IMR-90 (cell line): ENCODE results near the gene C1QL2. TPM values are rescaled to one million over a fixed set of nuclear protein-coding genes. Genes with fewer than 3 reads are reported as not detected.

Experiments used
- ATAC-seq: fragments of 200-7000 bp; cut with Tn5 transposase; 2 replicates; pipeline ENCODE4 v1.9.1; 2020; ENCODE audit warnings: low read depth, mild to moderate bottlenecking, moderate library complexity
- BruUV-seq: library from RNA; stranded (reverse); fragments of 400-500 nt; replicated peaks from 2 replicates; lab custom pipeline; 2021; lab: Mats Ljungman, UMichigan
- CTCF ChIA-PET: fragments of 300-600 bp; formaldehyde crosslinking; extraction: SDS; loops from one replicate; lab custom pipeline; 2021; ENCODE audit warnings: antibody characterized with exemption; lab: Yijun Ruan, JAX
- POLR2A ChIA-PET: fragments of 300-600 bp; sonication (Branson Sonifier 250); formaldehyde crosslinking; loops from one replicate; lab custom pipeline; 2022; ENCODE audit warnings: antibody characterized with exemption; ENCODE audit not compliant: unreplicated experiment; lab: Charles Lee
- DNase-seq: peaks from one replicate; pipeline ENCODE4 v3.0.0; 2013
- H2AFZ ChIP-seq: replicated peaks from 2 replicates; pipeline ENCODE3; 2013; ENCODE audit warnings: low read length, mild to moderate bottlenecking; ENCODE audit not compliant: poor library complexity
- H2AK5ac ChIP-seq: 2 replicates; pipeline ENCODE4 v1.6.1; 2013; ENCODE audit warnings: low read depth, low read length, inconsistent platforms
- H2AK9ac ChIP-seq: replicated peaks from 2 replicates; pipeline ENCODE3; 2013; ENCODE audit warnings: mild to moderate bottlenecking, low read depth, low read length, moderate library complexity; ENCODE audit not compliant: poor library complexity
- H2BK120ac ChIP-seq: 2 replicates; pipeline ENCODE4 v1.6.1; 2013; ENCODE audit warnings: low read depth, low read length, inconsistent platforms
- H2BK15ac ChIP-seq: 3 replicates; pipeline ENCODE4 v1.6.1; 2013; ENCODE audit warnings: low read depth, low read length, inconsistent platforms
- H2BK20ac ChIP-seq: 2 replicates; pipeline ENCODE4 v1.6.1; 2013; ENCODE audit warnings: low read depth, mild to moderate bottlenecking, inconsistent platforms, low read length, moderate library complexity
- H2BK5ac ChIP-seq: 2 replicates; pipeline ENCODE4 v1.6.1; 2013; ENCODE audit warnings: mild to moderate bottlenecking, low read depth, low read length, inconsistent platforms; ENCODE audit not compliant: poor library complexity, severe bottlenecking
- H3K14ac ChIP-seq: replicated peaks from 2 replicates; pipeline ENCODE4 v1.6.1; 2013; ENCODE audit warnings: low read depth, low read length, inconsistent platforms
- H3K18ac ChIP-seq: 2 replicates; pipeline ENCODE4 v1.6.1; 2013; ENCODE audit warnings: low read depth, low read length, control low read depth
- H3K23ac ChIP-seq: 2 replicates; pipeline ENCODE4 v1.6.1; 2013; ENCODE audit warnings: low read depth, low read length, inconsistent platforms
- H3K27ac ChIP-seq: 2 replicates; pipeline ENCODE4 v1.5.1; 2013; ENCODE audit warnings: mild to moderate bottlenecking, control low read depth, low read length; ENCODE audit not compliant: insufficient read depth
- H3K27me3 ChIP-seq: 2 replicates; pipeline ENCODE4 v1.6.1; 2013; ENCODE audit warnings: low read length; ENCODE audit not compliant: control insufficient read depth, insufficient read depth
- H3K36me3 ChIP-seq: 2 replicates; pipeline ENCODE4 v1.6.1; 2013; ENCODE audit warnings: low read length, mixed read lengths; ENCODE audit not compliant: control insufficient read depth, insufficient read depth
- H3K4ac ChIP-seq: 2 replicates; pipeline ENCODE4 v1.6.1; 2013; ENCODE audit warnings: low read depth, low read length, inconsistent platforms
- H3K4me1 ChIP-seq: 2 replicates; pipeline ENCODE4 v1.6.1; 2013; ENCODE audit warnings: low read length, mixed read lengths; ENCODE audit not compliant: control insufficient read depth, insufficient read depth
- H3K4me2 ChIP-seq: 2 replicates; pipeline ENCODE4 v1.6.1; 2013; ENCODE audit warnings: low read depth, mild to moderate bottlenecking, control low read depth, low read length, moderate library complexity
- H3K4me3 ChIP-seq: 2 replicates; pipeline ENCODE4 v1.5.1; 2013; ENCODE audit warnings: low read depth, mild to moderate bottlenecking, control low read depth, low read length, moderate library complexity; ENCODE audit not compliant: insufficient read depth
- H3K56ac ChIP-seq: 2 replicates; pipeline ENCODE4 v1.6.1; 2013; ENCODE audit warnings: low read length, inconsistent platforms; ENCODE audit not compliant: insufficient read depth; ENCODE audit errors: extremely low read depth
- H3K79me1 ChIP-seq, 2 experiments: 2 replicates each; pipeline ENCODE4 v1.6.1; 2013; ENCODE audit warnings: low read length in 2 of 2, inconsistent platforms in 1 of 2, low read depth in 1 of 2
- H3K9ac ChIP-seq: 2 replicates; pipeline ENCODE4 v1.6.1; 2013; ENCODE audit warnings: low read depth, low read length, control low read depth
- H3K9me1 ChIP-seq: 2 replicates; pipeline ENCODE4 v1.6.1; 2013; ENCODE audit warnings: low read length, inconsistent platforms; ENCODE audit not compliant: insufficient read depth
- H3K9me3 ChIP-seq: 2 replicates; pipeline ENCODE4 v1.6.1; 2013; ENCODE audit warnings: low read length; ENCODE audit not compliant: control insufficient read depth, insufficient read depth
- H4K20me1 ChIP-seq: 2 replicates; pipeline ENCODE4 v1.6.1; 2013; ENCODE audit warnings: low read length, inconsistent platforms; ENCODE audit not compliant: insufficient read depth
- H4K5ac ChIP-seq: 2 replicates; pipeline ENCODE4 v1.6.1; 2013; ENCODE audit warnings: mild to moderate bottlenecking, low read depth, low read length, control low read depth
- H4K8ac ChIP-seq, 2 experiments: 2 replicates each; pipeline ENCODE4 v1.6.1; 2013; ENCODE audit warnings: low read depth in 2 of 2, low read length in 2 of 2, control low read depth in 1 of 2, inconsistent platforms in 1 of 2
- H4K91ac ChIP-seq: 2 replicates; pipeline ENCODE4 v1.6.1; 2013; ENCODE audit warnings: low read depth, low read length, inconsistent platforms; ENCODE audit not compliant: insufficient read depth
- BHLHE40 ChIP-seq: fragments of 150-350 bp; IDR thresholded peaks from 2 replicates; pipeline ENCODE4 v1.6.1; 2016; ENCODE audit warnings: mild to moderate bottlenecking, low read depth, low read length
- CEBPB ChIP-seq: IDR thresholded peaks from 2 replicates; pipeline ENCODE4 v1.6.1; 2012; ENCODE audit warnings: low read depth, low read length, improper control_type of control experiment
- CHD1 ChIP-seq: IDR thresholded peaks from 2 replicates; pipeline ENCODE4 v1.6.1; 2012; ENCODE audit warnings: low read depth, low read length, improper control_type of control experiment
- CTCF ChIP-seq: conservative IDR thresholded peaks from 2 replicates; pipeline ENCODE4 v1.5.1; 2012; ENCODE audit warnings: mild to moderate bottlenecking, low read depth, low read length, improper control_type of control experiment
- ELK1 ChIP-seq: fragments of 150-350 bp; IDR thresholded peaks from 2 replicates; pipeline ENCODE4 v1.6.1; 2016; ENCODE audit warnings: low read depth, mild to moderate bottlenecking, low read length, moderate library complexity, borderline replicate concordance
- FOS ChIP-seq: fragments of 150-350 bp; IDR thresholded peaks from 2 replicates; pipeline ENCODE4 v1.6.1; 2016; ENCODE audit warnings: low read depth, low read length
- MAFK ChIP-seq: IDR thresholded peaks from 2 replicates; pipeline ENCODE4 v1.6.1; 2012; ENCODE audit warnings: low read depth, low read length, improper control_type of control experiment
- MAZ ChIP-seq: IDR thresholded peaks from 2 replicates; pipeline ENCODE4 v1.6.1; 2012; ENCODE audit warnings: low read depth, mild to moderate bottlenecking, low read length, improper control_type of control experiment, moderate library complexity, borderline replicate concordance
- MXI1 ChIP-seq: IDR thresholded peaks from 2 replicates; pipeline ENCODE4 v1.6.1; 2012; ENCODE audit warnings: low read depth, mild to moderate bottlenecking, low read length, moderate library complexity, borderline replicate concordance
- NFE2L2 ChIP-seq: fragments of 150-350 bp; IDR thresholded peaks from 2 replicates; pipeline ENCODE4 v1.6.1; 2016; ENCODE audit warnings: low read depth, mild to moderate bottlenecking, low read length
- POLR2A ChIP-seq: IDR thresholded peaks from 2 replicates; pipeline ENCODE4 v1.6.1; 2012; ENCODE audit warnings: mild to moderate bottlenecking, low read depth, low read length
- RAD21 ChIP-seq: IDR thresholded peaks from 2 replicates; pipeline ENCODE4 v1.6.1; 2012; ENCODE audit warnings: low read length, improper control_type of control experiment
- RCOR1 ChIP-seq: IDR thresholded peaks from 2 replicates; pipeline ENCODE4 v1.6.1; 2012; ENCODE audit warnings: mild to moderate bottlenecking, low read length, improper control_type of control experiment; ENCODE audit not compliant: insufficient replicate concordance
- RFX5 ChIP-seq: IDR thresholded peaks from 2 replicates; pipeline ENCODE4 v1.8.0; 2012; ENCODE audit warnings: low read depth, mild to moderate bottlenecking, low read length, moderate library complexity
- SMC3 ChIP-seq: fragments of 150-350 bp; IDR thresholded peaks from 2 replicates; pipeline ENCODE4 v1.6.1; 2016; ENCODE audit warnings: low read depth, mild to moderate bottlenecking, antibody characterized with exemption, low read length, moderate library complexity
- USF2 ChIP-seq: fragments of 150-350 bp; IDR thresholded peaks from 2 replicates; pipeline ENCODE4 v1.6.1; 2017; ENCODE audit warnings: mild to moderate bottlenecking, antibody characterized with exemption, low read length, low read depth
- WGBS, 2 experiments: methylation state at CpG; one replicate each; pipeline versions ENCODE4 v1.1.5 to v1.1.7; 2013; ENCODE audit warnings: missing lambda C conversion rate in 2 of 2; ENCODE audit not compliant: insufficient read length in 1 of 2; ENCODE audit errors: extremely low coverage in 2 of 2; 5-methylcytosine and 5-hydroxymethylcytosine counted together
- dilution Hi-C: fragments of 300-500 bp; cut with HindIII; formaldehyde crosslinking; loops from one replicate; pipeline ENCODE4 v1.14.3; 2018; ENCODE audit warnings: low sequenced_read_pairs; ENCODE audit not compliant: unreplicated experiment
- in situ Hi-C: fragments of 300-500 bp; cut with MboI; formaldehyde crosslinking; loops from 3 replicates; pipeline ENCODE4 v1.14.3; 2019; ENCODE audit warnings: low sequenced_read_pairs, inconsistent platforms, mixed read lengths
- intact Hi-C: fragments of 100-400 bp; cut with micrococcal nuclease; formaldehyde crosslinking; loops from 2 replicates; pipeline ENCODE4 v1.10.0; 2022
- polyA plus RNA-seq, 3 experiments: library from polyadenylated mRNA; depleted of rRNA; stranded (reverse); fragments of >200 nt; gene quantifications; 2 replicates each; pipeline ENCODE4 v1.2.3, GENCODE V29; 2012; ENCODE audit warnings: low replicate concordance in 1 of 3
- total RNA-seq: library from RNA; depleted of rRNA; stranded (reverse); fragments of >200 nt; gene quantifications from 2 replicates; pipeline ENCODE4 v1.2.3, GENCODE V29; 2012

The C1QL2 gene
- total and polyA plus RNA-seq, 2 of the 4 experiments (the other 2 are of a cell fraction), result not detected

GRCh38 chr2:119170504-119170903 lies 12.0 kb upstream of the C1QL2 start:
- no peak overlapping the region for H3K18ac ChIP-seq
- no peak overlapping the region for H2BK15ac ChIP-seq
- in situ Hi-C loops (loop anchor here (25.0 kb wide), 1 partner anchor 92 kb away; no protein-coding TSS in a partner anchor), dilution Hi-C loops (no loop called here), intact Hi-C loops (no loop called here)
- no peak overlapping the region for H3K9ac ChIP-seq
- H3K4me1 ChIP-seq, result no peaks in the 10 kb centered on the region
- H3K9me1 ChIP-seq, result no peaks in the 10 kb centered on the region
- WGBS, 2 experiments, result no CpG with 5 or more reads among the region's 16 CpGs
- H2AK9ac ChIP-seq, result no peak overlapping the region
- CTCF ChIA-PET, result no interaction called here
- H3K4me3 ChIP-seq, result no peak overlapping the region
- H3K4ac ChIP-seq, result no peak overlapping the region
- H2BK20ac ChIP-seq, result no peak overlapping the region
- no peak overlapping the region for H3K23ac ChIP-seq
- no peak overlapping the region for H3K14ac ChIP-seq
- ATAC-seq (no peak), DNase-seq (no peak)
- H2AK5ac ChIP-seq, result no peak overlapping the region
- H3K4me2 ChIP-seq, result no peak overlapping the region
- H4K20me1 ChIP-seq, result no peaks in the 10 kb centered on the region; the same call in 1 of the 2 replicates
- H3K27ac ChIP-seq, result no peak overlapping the region
- H3K36me3 ChIP-seq, result no peaks in the 10 kb centered on the region
- H2AFZ ChIP-seq, result no peak overlapping the region
- no peaks in the 10 kb centered on the region for H3K79me1 ChIP-seq
- no peak overlapping the region for H2BK5ac ChIP-seq
- POLR2A ChIA-PET, result no interaction called here
- H4K91ac ChIP-seq, result no peak overlapping the region
- no peak overlapping the region for H2BK120ac ChIP-seq
- no peak overlapping the region for H4K8ac ChIP-seq
- H3K27me3 ChIP-seq, result peaks cover 10% of the 10 kb centered on the region; the same call in 1 of the 2 replicates
- TF ChIP-seq RCOR1 (no peak), USF2 (no peak), POLR2A (no peak), CTCF (no peak), CHD1 (no peak), SMC3 (no peak), BHLHE40 (no peak), RFX5 (no peak), NFE2L2 (no peak), MAFK (no peak), CEBPB (no peak), RAD21 (no peak), MAZ (no peak), ELK1 (no peak), FOS (no peak), MXI1 (no peak)
- BruUV-seq, result no TSS peak
- no peak overlapping the region for H4K5ac ChIP-seq
- H3K56ac ChIP-seq, result no peak overlapping the region
- no peaks in the 10 kb centered on the region for H3K9me3 ChIP-seq
